ENCODE data around the gene TLL2. TPM values are rescaled to one million over a fixed set of nuclear protein-coding genes. Genes with fewer than 3 reads are reported as not detected.

TLL2 gene
- polyA plus RNA-seq, 1 experiment: 0.05 TPM

GRCh38 chr10:96457341-96457740 is 56.4 kb downstream of the TLL2 start:
- no peaks in the 10 kb centered on the region for H3K27me3 ChIP-seq (ENCODE audit: control insufficient read depth, insufficient read depth, low read length)
- H3K36me3 ChIP-seq (ENCODE audit: control insufficient read depth, insufficient read depth, low read length): no peaks in the 10 kb centered on the region
- ChIA-PET CTCF (interaction anchor here (1.2 to 1.4 kb wide), 2 partner anchors 9 to 82 kb away, joined by 3 read pairs; no protein-coding TSS in a partner anchor), POLR2A (no interaction called here)
- DNase-seq (ENCODE audit: low read depth): no peak
- TF ChIP-seq, protein P1, sequence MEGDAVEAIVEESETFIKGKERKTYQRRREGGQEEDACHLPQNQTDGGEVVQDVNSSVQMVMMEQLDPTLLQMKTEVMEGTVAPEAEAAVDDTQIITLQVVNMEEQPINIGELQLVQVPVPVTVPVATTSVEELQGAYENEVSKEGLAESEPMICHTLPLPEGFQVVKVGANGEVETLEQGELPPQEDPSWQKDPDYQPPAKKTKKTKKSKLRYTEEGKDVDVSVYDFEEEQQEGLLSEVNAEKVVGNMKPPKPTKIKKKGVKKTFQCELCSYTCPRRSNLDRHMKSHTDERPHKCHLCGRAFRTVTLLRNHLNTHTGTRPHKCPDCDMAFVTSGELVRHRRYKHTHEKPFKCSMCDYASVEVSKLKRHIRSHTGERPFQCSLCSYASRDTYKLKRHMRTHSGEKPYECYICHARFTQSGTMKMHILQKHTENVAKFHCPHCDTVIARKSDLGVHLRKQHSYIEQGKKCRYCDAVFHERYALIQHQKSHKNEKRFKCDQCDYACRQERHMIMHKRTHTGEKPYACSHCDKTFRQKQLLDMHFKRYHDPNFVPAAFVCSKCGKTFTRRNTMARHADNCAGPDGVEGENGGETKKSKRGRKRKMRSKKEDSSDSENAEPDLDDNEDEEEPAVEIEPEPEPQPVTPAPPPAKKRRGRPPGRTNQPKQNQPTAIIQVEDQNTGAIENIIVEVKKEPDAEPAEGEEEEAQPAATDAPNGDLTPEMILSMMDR (IDR thresholded peaks at IDR 0.05; ENCODE audit: insufficient read depth, low read depth, low read length): no peak
- H3K4me3 ChIP-seq (ENCODE audit: low read depth, low read length): no peak overlapping the region

GRCh38 chr10:96456296-96456840 is 57.4 kb downstream of the TLL2 start:
- CTCF ChIA-PET: interaction anchor here (1.2 to 1.4 kb wide), 2 partner anchors 10 to 81 kb away, joined by 3 read pairs; no protein-coding TSS in a partner anchor
- TF ChIP-seq, protein P1 (IDR thresholded peaks at IDR 0.05; ENCODE audit: insufficient read depth, low read depth, low read length): no peak

GRCh38 chr10:96453856-96454583 is 59.7 kb downstream of the TLL2 start:
- ChIA-PET CTCF (no interaction called here), POLR2A (no interaction called here)
- DNase-seq (ENCODE audit: low read depth): no peak
- no peaks in the 10 kb centered on the region for H3K36me3 ChIP-seq (ENCODE audit: control insufficient read depth, insufficient read depth, low read length)
- H3K27me3 ChIP-seq (ENCODE audit: control insufficient read depth, insufficient read depth, low read length): no peaks in the 10 kb centered on the region
- no peak overlapping the region for H3K4me3 ChIP-seq (ENCODE audit: low read depth, low read length)
- TF ChIP-seq, protein P1 (IDR thresholded peaks at IDR 0.05; ENCODE audit: insufficient read depth, low read depth, low read length): no peak

More at GRCh38 chr10:96456296-96456840, 57.4 kb downstream of the TLL2 start:
- no peak overlapping the region for H3K4me3 ChIP-seq (ENCODE audit: low read depth, low read length)
- POLR2A ChIA-PET: no interaction called here
- no peaks in the 10 kb centered on the region for H3K36me3 ChIP-seq (ENCODE audit: control insufficient read depth, insufficient read depth, low read length)
- DNase-seq (ENCODE audit: low read depth): no peak
- no peaks in the 10 kb centered on the region for H3K27me3 ChIP-seq (ENCODE audit: control insufficient read depth, insufficient read depth, low read length)

DNA sequence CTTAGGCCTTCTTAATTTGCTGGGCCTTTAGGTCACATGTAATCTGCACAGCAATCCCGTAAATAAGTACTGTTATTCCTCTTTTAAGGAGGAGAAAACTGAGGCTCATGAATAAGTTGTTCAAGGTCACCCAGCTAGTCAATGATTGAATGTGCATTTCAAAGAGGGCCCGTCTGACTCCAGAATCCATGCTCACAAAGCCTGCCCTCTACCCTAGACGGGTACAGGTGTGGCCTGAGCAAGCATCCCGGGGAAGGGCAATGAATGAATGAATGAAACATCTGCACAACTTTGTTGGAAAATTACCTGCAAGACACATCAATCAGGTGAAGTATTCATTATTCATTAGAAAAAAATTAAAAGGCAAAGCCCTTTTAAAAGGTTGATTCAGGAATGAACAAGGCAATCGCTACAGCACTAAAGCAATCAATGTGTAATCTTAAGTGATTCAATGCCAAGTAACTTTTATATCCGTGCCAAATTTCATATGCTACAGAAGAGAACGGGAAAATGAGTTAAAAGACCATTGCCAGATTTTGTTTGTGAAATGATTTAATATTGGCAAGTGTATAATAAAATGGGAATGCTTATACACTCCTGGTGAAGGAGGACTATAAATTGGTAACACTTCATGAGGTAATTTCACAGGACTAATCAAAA is 61.1 kb downstream of the TLL2 start:
- Histone ChIP-seq H3K4me3 (ENCODE audit: low read depth, low read length) (no peak overlapping the region), H3K27me3 (ENCODE audit: control insufficient read depth, insufficient read depth, low read length) (no peaks in the 10 kb centered on the region), H3K36me3 (ENCODE audit: control insufficient read depth, insufficient read depth, low read length) (no peaks in the 10 kb centered on the region)
- CTCF ChIA-PET: no interaction called here
- POLR2A ChIA-PET: no interaction called here
- TF ChIP-seq, protein P1 (IDR thresholded peaks at IDR 0.05; ENCODE audit: insufficient read depth, low read depth, low read length): no peak
- no peak for DNase-seq (ENCODE audit: low read depth)

All from BJ (cell line).